HG03342 (cell line): Measurements from ENCODE around the gene NELFA.

ENCODE experiments used
- ATAC-seq: cut with Tn5 transposase; IDR thresholded peaks from one replicate; pipeline ENCODE4 v1.9.1; 2021; ENCODE audit warnings: mild to moderate bottlenecking, moderate library complexity; ENCODE audit not compliant: unreplicated experiment

NELFA gene

GRCh38 chr4:2008921-2009650 lies at the start of gene NELFA:
Gene NELFA, minus strand, starts transcription at chr4:2008974. Its CDS starts 15 bp downstream, at chr4:2008959.
- ATAC-seq, result peak; percentile 80

- ATAC-seq, result no peak
Observed at GRCh38 chr4:2057382-2058065, 48.8 kb upstream of the NELFA start.

- no peak for ATAC-seq
Observed at GRCh38 chr4:2054217-2054616, 45.4 kb upstream of the NELFA start.

GRCh38 chr4:2051086-2051485 lies 42.3 kb upstream of the NELFA start:
- no peak for ATAC-seq

- ATAC-seq, result no peak
Observed at GRCh38 chr4:2049811-2050210, 41.0 kb upstream of the NELFA start.

GRCh38 chr4:2049381-2049780 lies 40.6 kb upstream of the NELFA start:
- no peak for ATAC-seq

GRCh38 chr4:2048831-2049230 lies 40.1 kb upstream of the NELFA start:
- no peak for ATAC-seq

GRCh38 chr4:2047781-2048581 lies 39.2 kb upstream of the NELFA start:
- ATAC-seq, result no peak

- ATAC-seq, result no peak
Observed at GRCh38 chr4:2047031-2047660, 38.4 kb upstream of the NELFA start.

GRCh38 chr4:2046031-2046961 lies 37.5 kb upstream of the NELFA start:
- ATAC-seq, result no peak

- no peak for ATAC-seq
Observed at GRCh38 chr4:2045518-2045951, 36.8 kb upstream of the NELFA start.

GRCh38 chr4:2044542-2045517 lies 36.1 kb upstream of the NELFA start:
- no peak for ATAC-seq

- ATAC-seq, result no peak
Observed at GRCh38 chr4:2044119-2044485, 35.3 kb upstream of the NELFA start.

- ATAC-seq, result no peak
Observed at GRCh38 chr4:2043396-2044118, 34.8 kb upstream of the NELFA start.

- no peak for ATAC-seq
Observed at GRCh38 chr4:2042947-2043395, 34.2 kb upstream of the NELFA start.

- ATAC-seq, result peak; percentile 19
Observed at GRCh38 chr4:2042204-2042946, 33.6 kb upstream of the NELFA start.
